ENCODE measurements around the gene UTS2. TPM values are rescaled to one million over a fixed set of nuclear protein-coding genes. Genes with fewer than 3 reads are reported as not detected.

Gene UTS2
- total and polyA plus RNA-seq, 9 of the 15 experiments (the other 6 are each of a cell fraction or from before 2014, with no cell fraction given): 0.22 to 0.29 TPM; not detected in 7

- POLR2A ChIA-PET: no interaction called here
- CTCF ChIA-PET (ENCODE audit: low intra/inter-chr PET ratio): interaction anchor here (0.8 kb wide), 1 partner anchor 1480 kb away, joined by 3 read pairs; no protein-coding TSS in a partner anchor
- TF ChIP-seq EWSR1 (IDR thresholded peaks at IDR 0.05; ENCODE audit: borderline replicate concordance, low read depth, partially characterized antibody): no peak
- no peak for TF ChIP-seq CGGBP1 (CRISPR knock-in tag; IDR thresholded peaks at IDR 0.05)
- no peak for TF ChIP-seq ZNF124 (CRISPR knock-in tag; IDR thresholded peaks at IDR 0.05)
- TF ChIP-seq ETV5 (CRISPR knock-in tag; IDR thresholded peaks at IDR 0.05; ENCODE audit: low read depth): no peak
- no peak for TF ChIP-seq ZNF239 (CRISPR knock-in tag; IDR thresholded peaks at IDR 0.05)
- TF ChIP-seq MGA (IDR thresholded peaks at IDR 0.05): no peak
- TF ChIP-seq, protein P1, sequence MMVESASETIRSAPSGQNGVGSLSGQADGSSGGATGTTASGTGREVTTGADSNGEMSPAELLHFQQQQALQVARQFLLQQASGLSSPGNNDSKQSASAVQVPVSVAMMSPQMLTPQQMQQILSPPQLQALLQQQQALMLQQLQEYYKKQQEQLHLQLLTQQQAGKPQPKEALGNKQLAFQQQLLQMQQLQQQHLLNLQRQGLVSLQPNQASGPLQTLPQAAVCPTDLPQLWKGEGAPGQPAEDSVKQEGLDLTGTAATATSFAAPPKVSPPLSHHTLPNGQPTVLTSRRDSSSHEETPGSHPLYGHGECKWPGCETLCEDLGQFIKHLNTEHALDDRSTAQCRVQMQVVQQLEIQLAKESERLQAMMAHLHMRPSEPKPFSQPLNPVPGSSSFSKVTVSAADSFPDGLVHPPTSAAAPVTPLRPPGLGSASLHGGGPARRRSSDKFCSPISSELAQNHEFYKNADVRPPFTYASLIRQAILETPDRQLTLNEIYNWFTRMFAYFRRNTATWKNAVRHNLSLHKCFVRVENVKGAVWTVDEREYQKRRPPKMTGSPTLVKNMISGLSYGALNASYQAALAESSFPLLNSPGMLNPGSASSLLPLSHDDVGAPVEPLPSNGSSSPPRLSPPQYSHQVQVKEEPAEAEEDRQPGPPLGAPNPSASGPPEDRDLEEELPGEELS (CRISPR knock-in tag; IDR thresholded peaks at IDR 0.05; ENCODE audit: borderline replicate concordance): no peak
- TF ChIP-seq KAT7 (CRISPR knock-in tag; IDR thresholded peaks at IDR 0.05; ENCODE audit: borderline replicate concordance): no peak
- no peak for TF ChIP-seq CHCHD3 (CRISPR knock-in tag; IDR thresholded peaks at IDR 0.05)
Observed at GRCh38 chr1:7861452-7861851, 8.6 kb upstream of the UTS2 start.

More at GRCh38 chr1:7861452-7861851, 8.6 kb upstream of the UTS2 start:
- ATAC-seq (no peak), DNase-seq (ENCODE audit: extremely low read depth in 1 of 4, low spot score in 3 of 4) (no peak), FAIRE-seq (no peak)
- 50% methylated on average over 15 of the region's 15 CpGs for WGBS (ENCODE audit: insufficient coverage, low coverage, missing lambda C conversion rate)
- Histone ChIP-seq H3K4me2 (ENCODE audit: insufficient read depth, low read length) (no peak overlapping the region), H3K27me3 (ENCODE audit: control insufficient read depth in 2 of 2, insufficient read depth in 2 of 2, low read length in 2 of 2) (peaks cover 2 to 17% of the 10 kb centered on the region in 2 experiments; a peak in 2 of 5 replicates), H3K36me3 (ENCODE audit: control insufficient read depth, insufficient read depth, low read length) (no peaks in the 10 kb centered on the region), H3K4me1 (replicated peaks in 1 of 2; ENCODE audit: control insufficient read depth in 2 of 2, insufficient read depth in 2 of 2, low read length in 2 of 2) (peaks cover 0 to 16% of the 10 kb centered on the region in 2 experiments; a peak in 3 of 5 replicates), H4K20me1 (replicated peaks; ENCODE audit: control insufficient read depth, insufficient read depth, low read length) (0 out of 2 replicates have a peak, but pooled peaks cover 8% of the 10 kb centered on the region), H2AFZ (ENCODE audit: low read depth, low read length) (no peak overlapping the region), H3K9me1 (ENCODE audit: control insufficient read depth, insufficient read depth, low read length) (no peaks in the 10 kb centered on the region), H3K9me3 (replicated peaks; ENCODE audit: control insufficient read depth, insufficient read depth, low read depth, low read length) (no peaks in the 10 kb centered on the region), H3K9ac (ENCODE audit: insufficient read depth in 1 of 2, low read depth in 2 of 2, low read length in 2 of 2) (no peak overlapping the region), H3K4me3 (no peak overlapping the region), H3K79me2 (ENCODE audit: control insufficient read depth, insufficient read depth, low read length) (no peaks in the 10 kb centered on the region), H3K27ac (ENCODE audit: extremely low read depth, low read depth, low read length) (no peak overlapping the region)
- no TSS peak for BruUV-seq (replicated peaks)
- intact Hi-C loops (cut with micrococcal nuclease): no loop called here
- in situ Hi-C loops (cut with MboI): no loop called here

All from K562 (cell line).